NCI-H82 treated with DMSO at 0.1 percent for 48 hours (cell line): ENCODE data around the gene SIRPD.
"Not testable (repeated sequence)": the region's sequence is repeated elsewhere in the genome, so short reads cannot be mapped to it uniquely, and the experiment has no call there.

ENCODE experiments used
- DNase-seq: peaks from one replicate; lab custom pipeline; 2025; ENCODE audit not compliant: unreplicated experiment; lab: John Stamatoyannopoulos, UW

Gene SIRPD

DNA sequence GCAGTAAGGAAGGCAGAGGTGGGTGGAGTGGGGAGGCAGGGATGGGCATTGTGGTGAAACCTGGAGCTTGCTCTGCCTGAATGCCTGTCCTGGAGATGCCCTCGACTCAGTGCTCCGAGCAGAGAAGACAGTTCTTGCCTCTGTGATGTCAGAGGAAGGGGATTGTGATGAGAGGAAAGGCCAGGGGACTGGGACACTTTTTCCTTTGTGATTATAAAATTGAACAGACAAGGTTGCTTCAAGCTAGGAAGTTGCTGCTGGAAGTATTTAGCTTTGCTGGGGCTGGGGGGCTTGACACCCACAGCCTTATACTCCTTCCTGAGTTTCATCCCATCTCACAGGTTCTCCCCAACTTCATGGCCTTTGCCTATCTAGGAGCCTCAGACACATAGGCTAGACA, at the start of gene SIRPD:
TSS of gene SIRPD (minus strand) at position 101 of the 400 bp plus-strand sequence. CDS start at position 49, 52 bp downstream.
- DNase-seq, result no peak

DNA sequence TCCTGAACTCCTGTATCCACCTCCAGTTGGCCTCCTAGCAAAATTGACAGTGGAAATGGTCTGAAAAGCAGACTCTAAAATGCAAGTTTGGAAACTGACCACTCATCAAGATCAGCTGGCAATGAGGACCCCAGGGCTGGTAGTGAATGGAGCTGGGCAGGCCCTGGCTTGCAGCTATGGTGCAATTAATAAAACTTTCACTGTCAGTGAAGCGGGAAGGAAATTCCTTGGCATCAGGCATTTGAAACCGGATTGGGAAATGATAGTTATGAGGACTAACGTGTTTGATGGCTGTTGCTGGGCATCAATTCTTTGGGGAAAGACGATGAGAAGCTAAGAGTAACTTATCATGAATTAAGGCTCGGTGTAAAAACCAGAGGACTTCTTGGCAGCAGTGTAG, 43.2 kb upstream of the SIRPD start:
- no peak for DNase-seq

DNA sequence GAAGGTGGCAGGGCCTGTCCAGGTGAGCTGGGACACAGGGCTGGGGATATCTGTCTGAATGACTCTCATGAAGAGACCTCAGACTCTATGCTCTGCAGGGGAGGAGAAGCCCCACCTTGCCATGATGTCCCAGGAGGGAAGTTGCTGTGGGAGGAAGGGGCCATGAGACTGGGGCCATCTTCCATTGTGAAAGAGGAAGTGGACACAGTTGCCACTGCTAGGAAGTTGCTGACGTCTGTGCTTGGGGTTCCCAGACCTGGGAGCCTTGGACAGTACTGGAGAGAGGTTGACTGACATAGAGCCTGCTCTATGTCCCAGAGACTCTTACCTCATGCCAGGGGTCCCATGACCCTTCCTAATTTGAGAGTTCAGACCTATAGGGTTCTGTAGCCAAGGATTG, 37.8 kb upstream of the SIRPD start:
- no peak for DNase-seq

DNA sequence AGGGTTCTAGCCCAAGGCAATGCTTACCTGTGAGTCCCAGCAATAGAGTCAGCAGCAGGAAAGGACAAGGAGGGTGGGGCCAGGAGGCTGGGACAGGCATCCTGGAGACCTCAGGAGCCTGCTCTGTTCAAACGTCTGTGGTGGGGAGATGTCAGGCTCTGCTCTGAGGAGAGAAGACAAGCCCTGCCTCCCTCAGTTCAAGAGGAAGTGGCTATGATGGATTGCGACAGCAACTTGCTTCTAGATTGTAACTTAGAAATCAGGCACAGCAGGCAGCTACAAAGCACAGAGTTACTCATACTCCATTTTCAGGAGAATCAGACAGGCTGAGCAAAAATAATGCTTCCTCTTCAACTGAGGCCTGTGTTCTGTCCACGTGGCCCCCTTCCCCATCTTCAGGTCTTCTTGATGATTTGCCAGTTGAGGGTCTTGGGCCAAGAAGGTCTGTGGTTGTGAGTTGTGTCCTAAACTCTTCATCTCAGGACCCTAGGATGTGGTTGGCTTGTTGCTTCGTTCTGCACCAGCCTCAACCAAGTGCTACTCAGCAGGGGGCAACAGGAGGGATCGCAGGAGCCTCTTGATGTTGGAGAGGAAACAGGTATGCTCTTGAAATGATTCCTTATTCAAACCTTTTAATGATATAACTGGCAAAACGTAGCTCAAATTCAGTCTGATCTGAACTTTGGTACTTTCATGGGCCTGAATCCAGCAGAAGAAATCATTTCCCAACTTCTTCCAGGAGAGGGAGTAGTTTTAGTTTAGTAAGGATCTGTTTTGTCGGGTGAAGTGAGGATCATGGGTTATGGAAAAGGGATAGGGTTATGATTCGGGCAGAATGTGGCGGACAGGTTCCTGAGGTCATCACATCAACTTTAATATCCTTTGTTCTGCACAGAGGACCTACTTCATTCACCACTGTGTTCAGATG, 31.3 kb upstream of the SIRPD start:
- no peak for DNase-seq

DNA sequence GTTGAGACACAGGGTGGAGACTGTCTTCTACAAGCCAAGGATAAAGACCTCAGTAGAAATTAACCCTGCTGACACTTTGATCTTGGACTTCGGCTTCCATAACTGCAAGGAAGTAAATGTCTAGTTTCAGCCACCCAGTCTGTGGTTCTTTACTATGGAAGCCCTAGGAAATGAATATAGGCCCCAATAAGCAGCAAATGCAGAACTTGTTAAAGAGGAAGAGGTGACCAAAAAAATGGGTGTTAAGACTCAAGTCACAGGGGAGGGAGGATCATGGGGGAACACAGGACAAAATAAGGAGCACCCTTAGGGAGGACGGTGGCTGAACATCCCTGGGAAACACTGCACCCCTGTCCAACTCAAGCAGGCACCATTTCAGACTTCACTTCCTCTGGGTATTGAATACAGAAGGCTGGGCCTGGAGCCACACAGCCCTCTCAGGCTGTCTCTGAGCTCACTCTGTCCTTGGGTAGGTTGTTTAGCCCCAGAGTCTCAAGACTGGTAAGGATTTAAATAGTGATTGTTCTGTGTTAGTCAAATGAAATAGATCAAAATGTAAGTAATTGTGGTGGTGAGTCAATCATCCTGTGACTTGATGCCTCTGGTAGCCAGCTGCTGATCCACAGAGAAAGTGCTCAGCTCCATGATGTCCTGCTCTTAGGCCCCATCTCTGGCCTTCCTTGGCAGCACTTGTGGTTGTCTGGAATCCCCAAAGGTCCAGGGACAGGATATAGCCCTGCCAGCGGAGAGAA, 30.5 kb upstream of the SIRPD start:
- no peak for DNase-seq

DNA sequence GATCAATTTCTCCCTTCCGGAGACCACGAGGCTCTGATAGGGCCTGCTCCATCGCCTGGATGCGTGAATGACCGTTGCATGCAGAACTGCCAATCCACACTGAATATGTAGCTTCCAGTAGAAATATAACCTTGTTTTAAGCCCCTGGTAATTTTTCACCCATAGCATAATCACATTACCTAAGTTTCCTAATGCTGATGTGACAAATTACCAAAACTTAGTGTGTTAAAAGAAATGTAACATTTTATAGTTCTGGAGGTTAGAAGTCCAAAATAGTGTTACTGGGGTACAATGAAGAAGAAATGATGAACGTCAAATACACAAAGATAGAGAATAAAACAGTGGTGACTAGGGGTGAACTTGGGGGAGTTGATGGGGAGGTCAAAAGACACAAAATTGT, 22.0 kb upstream of the SIRPD start:
- DNase-seq, result no peak

DNA sequence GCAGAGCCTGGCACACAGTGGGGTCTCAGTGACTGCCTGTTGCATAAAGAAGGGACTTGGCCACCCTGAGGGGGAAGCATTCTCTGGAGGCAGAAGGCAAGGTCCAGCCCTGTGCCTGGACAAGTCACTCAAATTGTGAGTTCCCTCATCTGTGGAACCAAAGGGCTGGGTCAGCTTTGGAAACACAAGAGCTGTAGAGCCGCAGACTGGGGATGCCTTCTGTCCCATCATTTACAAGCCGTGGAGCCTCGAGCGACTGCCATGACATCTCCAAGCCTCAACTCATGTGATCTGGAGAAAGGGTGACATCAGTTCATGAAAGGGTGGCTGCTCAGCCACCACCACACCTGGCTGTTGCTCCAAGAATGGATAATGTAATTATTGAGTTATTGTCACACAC, 20.4 kb upstream of the SIRPD start:
- no peak for DNase-seq

DNA sequence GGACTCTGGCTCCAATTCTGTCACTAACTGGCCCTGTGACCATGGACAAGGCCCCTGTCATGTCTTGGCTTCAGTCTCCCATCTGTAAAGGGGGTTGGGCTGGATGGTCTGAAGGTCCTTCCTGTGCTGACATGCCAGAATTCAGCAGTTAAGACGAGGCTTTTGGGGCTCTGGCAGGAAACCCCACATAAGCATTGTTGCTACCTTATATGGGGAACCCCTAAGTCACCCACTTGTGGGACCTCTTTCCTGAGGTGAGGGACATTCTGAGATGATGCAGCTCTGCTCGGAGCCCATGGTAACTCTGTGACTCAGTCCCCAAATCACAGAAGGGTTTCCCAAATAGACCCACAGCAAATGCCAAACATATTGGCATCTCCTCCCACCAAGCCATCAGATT, 19.8 kb upstream of the SIRPD start:
- not testable (repeated sequence) for DNase-seq

DNA sequence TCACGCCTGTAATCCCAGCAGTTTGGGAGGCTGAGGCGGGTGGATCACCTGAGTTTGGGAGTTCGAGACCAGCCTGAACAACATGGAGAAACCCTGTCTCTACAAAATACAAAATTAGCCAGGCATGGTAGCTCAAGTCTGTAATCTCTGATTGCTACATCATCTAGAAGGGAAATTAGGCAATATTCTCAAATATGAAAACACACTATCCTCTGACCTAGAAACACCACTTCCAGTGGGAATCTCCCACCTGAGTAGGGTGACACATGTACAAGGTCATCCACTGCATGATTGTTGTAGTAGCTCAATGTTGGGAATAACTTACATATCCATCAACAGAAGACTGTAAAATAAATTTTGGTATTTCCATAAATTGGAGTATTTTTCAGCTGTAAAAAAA, 19.1 kb upstream of the SIRPD start:
- no peak for DNase-seq

DNA sequence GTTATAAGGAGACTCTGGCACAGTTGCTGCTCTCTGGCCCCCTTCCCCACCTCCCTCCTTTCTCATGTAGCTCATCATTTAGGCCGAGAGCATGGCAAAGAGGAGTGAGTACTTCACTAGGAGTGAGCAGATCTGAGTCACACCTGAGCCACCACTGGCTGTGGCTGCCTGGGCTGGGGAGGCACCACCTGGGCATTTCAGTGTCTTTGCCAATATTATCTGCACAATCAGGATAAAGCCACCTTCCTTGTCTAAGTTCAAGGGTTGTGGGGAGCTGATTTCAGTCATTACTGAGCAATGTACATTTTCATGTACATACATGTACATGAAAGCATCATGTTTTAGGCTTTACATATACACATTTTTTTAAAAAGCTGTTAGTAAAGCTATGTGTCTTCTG, 18.5 kb upstream of the SIRPD start:
- not testable (repeated sequence) for DNase-seq

DNA sequence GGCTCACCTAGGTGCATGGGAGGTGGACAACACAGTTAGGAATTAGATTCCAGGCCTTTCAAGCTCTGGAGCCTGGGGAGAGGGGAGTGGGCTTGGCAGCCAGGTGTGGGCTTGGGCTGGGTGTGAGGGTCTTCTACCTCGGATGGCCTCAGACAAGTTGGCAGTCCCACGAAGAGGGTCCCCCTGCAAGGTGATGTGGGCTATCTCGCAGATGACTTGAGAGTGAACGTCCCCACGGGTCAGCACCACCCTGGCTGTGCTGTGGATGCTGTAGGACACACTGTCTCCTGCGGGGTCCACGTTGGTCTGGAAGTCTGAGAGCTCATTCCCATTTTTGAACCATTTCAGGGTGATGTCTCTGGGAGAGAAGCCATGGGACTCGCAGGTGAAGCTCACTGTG, 14.1 kb upstream of the SIRPD start:
- not testable (repeated sequence) for DNase-seq

DNA sequence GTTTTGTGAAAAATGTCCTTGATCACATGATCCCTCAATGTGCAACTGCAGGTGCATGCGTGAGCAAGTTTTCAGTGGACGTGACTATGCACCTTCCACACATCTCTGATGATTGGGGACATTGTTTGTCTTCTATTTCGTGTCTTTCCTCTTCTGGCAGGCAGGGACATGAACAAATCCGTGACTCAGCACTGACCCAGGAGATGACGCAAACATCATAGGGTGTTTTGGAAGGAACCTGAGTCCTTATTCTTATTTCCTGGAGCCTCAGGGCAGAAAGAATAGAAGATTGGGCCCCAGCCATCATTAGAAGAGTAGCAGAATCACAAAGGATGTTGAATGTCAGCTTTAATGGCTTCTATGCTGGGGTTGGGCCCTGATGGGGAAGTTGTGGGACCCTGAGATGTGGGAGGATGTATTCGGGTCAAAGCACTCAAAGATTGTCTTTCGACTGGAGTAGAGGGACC, 11.9 kb upstream of the SIRPD start:
- DNase-seq, result no peak

DNA sequence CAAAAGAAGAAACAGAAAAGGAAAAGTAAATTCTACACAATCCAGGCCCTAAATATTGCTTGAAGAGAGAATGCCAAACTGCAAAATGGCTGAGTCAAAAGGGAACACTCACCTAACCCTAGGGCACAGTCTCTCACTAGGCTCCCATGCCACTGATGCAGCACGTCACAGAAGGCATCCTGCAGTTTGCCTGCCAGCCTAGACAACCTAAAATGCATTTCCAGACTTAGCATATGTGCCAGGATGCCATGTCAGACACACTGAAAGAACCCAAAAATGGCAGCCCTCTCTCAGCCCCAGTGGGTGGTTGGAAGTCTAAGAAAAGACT, 10.6 kb upstream of the SIRPD start:
- no peak for DNase-seq

DNA sequence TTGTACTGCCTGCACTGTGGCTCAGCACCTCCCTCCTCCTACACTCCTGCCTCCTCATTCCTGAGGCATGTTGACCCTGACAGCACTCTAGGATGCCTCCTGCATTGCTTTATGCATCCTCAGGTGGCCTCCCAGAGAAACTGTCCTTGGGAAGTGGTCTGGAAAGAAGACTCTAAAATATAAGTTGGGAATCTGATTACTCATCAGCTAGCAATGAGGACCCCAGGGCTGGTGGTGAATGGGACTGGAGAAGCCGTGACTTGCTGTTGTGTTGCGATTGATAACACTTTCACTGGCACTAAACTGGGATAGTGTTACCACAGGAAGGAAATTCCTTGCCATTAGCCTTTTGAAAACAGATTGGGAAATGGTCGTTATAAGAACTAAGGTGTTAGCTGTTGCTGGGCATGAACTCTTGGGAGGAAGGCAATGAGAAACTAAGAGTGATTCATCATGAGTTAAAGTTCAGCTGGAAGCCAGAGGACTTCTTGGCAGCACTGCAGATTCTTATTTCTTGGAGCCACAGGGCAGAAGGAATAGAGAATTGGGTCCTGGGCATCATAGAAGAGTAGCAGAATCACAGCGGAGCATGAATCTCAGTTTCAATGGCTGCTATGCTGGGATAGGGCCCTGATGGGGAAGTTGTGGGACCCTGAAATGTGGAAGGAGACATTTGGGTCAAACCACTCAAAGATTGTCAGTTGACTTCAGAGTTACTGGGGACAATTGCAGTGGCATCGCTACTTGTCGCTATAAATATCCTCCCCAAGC, 10.1 kb upstream of the SIRPD start:
- no peak for DNase-seq

DNA sequence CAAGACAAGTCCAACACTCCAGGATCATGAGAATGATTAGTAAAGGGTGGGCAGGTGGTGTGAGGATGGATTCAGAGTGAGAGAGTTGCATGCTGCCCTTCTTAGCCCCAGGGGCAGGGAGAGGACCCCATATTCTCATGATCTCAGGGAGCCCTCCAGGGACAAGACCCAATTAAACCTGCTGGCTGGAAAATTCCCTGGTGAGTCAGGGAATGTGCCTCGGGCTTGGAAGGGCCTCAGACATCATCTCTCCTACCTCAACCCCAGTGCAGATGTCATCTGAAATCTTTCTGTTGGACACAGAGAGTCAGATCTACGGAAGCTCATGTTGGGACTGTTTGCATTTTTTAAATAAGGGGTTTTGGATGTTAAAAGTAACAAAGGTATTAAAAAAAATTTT, 9.2 kb upstream of the SIRPD start:
- DNase-seq, result no peak

DNA sequence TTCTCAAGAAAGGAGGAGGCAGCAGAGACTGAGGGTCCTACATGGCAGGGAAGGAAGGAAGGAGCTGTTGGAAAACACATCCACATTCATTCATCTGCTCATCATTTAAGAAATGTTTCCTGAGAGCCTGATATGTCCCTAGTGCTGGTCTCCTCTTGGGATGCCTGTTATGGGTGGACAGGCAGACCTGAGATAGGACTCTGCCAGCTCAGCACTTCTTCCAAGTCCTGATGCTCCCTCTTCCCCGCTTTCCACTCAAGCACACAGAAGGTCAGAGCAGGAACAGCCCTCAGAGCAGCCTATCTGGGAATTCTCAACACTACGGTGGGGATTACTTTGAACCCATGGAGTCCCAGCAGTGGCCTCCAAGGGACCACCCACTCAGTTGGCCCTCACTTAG, 8.0 kb upstream of the SIRPD start:
- DNase-seq, result no peak

DNA sequence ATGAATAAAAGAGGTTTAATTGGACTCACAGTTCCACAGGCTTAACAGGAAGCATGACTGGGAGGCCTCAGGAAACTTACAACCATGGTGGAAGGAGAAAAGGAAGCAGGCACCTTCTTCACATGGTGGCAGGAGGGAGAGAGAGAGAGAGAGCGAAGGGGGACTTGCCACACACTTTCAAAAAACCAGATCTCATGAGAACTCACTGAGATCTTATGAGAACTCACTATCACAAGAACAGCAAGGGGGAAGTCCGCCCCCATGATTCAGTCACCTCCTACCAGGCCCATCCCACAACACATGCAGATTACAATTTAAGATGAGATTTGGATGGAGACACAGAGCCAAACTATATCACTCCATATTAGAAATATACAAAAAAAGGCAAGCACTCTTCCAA, 6.1 kb upstream of the SIRPD start:
- no peak for DNase-seq

DNA sequence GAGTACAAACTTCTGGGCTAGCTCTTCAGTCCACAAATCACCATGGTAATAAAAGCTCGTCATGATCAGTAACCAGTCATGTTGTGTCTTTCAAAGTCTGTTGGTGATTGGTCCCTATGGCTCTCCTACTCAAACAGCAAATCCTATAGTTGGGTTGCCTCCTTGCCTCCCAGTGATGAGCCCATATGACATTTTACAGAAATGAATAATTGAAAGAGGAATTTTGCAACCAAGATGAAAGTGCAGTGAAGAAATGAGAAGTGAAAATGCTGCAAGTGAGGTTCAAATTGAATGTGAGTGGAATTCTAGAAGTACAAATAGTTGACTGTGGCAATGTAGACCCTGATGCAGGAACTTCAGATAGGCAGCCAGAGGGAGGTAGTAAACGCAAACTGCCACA, 5.1 kb upstream of the SIRPD start:
- no peak for DNase-seq

DNA sequence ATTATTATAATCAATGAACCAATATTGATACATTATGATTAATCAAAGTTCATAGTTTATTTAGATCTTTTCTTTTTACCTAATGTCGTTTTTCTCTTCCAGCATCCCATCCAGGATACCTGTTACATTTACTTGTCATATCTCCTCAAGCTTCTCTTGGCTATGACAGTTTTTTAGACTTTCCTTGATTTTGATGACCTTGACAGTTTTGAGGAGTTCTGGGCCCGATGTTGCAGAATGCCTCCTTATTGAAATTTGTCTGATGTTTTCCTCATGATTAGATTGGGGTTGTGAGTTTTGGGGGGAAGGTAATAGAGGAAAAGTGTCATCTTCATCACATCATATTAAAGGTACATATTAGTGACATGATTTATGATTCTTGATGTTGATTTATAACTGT, 3.8 kb upstream of the SIRPD start:
- no peak for DNase-seq

DNA sequence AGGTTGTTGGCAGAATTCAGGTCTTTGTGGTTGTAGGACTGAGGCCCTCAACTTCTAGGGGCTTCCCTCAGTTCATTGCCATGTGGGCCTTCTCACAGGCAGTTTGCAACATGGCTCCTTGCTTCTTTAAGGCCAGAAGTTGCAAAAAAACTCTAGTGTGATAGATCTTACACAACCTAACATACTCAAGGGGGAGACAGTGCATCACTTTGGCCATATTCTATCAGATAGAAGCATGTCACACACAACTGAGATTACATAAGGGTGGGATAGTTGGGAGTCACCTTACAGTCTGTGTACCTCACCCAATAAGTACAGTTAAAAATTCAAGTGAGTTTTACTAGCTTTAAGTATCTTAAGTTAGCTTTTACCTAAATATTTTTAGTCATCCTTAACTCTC, 1.6 kb downstream of the SIRPD start:
- DNase-seq, result no peak

DNA sequence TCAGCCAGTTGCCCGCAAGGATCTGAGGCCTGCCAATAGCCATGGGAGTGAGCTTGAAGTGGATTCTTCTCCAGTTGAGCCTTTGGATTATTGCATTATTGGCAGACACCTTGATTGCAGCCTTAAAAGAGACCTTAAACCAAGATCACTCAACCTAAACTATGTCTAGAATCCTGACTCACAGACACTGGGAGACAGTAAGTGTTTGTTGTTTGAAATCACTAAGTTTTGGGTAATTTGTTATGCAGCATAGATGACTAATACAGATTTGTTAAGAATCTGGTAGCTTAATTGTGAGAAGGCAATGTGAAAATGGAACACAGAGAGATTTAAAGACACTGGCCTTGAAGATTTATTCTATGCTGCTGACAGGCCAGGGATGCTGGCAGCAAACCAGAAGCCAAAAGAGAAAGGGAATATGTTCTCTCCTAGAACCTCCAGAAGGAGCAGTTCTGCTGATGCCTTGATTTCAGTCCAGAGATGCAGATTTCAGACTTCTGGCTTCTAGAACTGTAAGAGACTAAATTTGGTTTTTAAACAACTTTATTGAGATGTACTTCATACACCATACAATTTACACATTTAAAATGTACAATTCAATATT, 17.6 kb downstream of the SIRPD start:
- DNase-seq, result no peak
